ENCODE measurements around the gene SEZ6L. TPM values are rescaled to one million over a fixed set of nuclear protein-coding genes. Genes with fewer than 3 reads are reported as not detected.

SEZ6L gene
- total and polyA plus RNA-seq, 10 of the 15 experiments (the other 5 are each of a cell fraction or from before 2014, with no cell fraction given), result not detected

GRCh38 chr22:26251869-26252268 is 82.6 kb downstream of the SEZ6L start:
- TF ChIP-seq BMI1 (IDR thresholded peaks at IDR 0.05; ENCODE audit: borderline replicate concordance) (no peak), EP300 (IDR thresholded peaks at IDR 0.05; ENCODE audit: borderline replicate concordance in 1 of 2, control insufficient read depth in 1 of 2, low read depth in 2 of 2, low read length in 2 of 2) (no peak), ATF3 (IDR thresholded peaks at IDR 0.05; ENCODE audit: borderline replicate concordance, extremely low read depth, low read depth, low read length) (no peak), NRF1 (conservative IDR thresholded peaks at IDR 0.05; ENCODE audit: low read depth, low read length) (no peak), TCF7 (IDR thresholded peaks at IDR 0.05; ENCODE audit: borderline replicate concordance) (no peak), TAF1 (IDR thresholded peaks at IDR 0.05; ENCODE audit: borderline replicate concordance, low read depth, low read length) (no peak), CHD4 (IDR thresholded peaks at IDR 0.05) (no peak), BCLAF1 (IDR thresholded peaks at IDR 0.05) (no peak), PAX5 (IDR thresholded peaks at IDR 0.05; ENCODE audit: borderline replicate concordance, low read depth, low read length) (no peak)
- POLR2A ChIA-PET, result no interaction called here
- DNase-seq (ENCODE audit: low read depth, low spot score), result no peak
- no peaks in the 10 kb centered on the region for H3K4me1 ChIP-seq (ENCODE audit: control insufficient read depth, insufficient read depth, low read length)
- 78% methylated on average over 5 of the region's 5 CpGs for WGBS (ENCODE audit: insufficient coverage, insufficient replicate concordance, low lambda C conversion rate, missing lambda C conversion rate)
- no peaks in the 10 kb centered on the region for H3K36me3 ChIP-seq (ENCODE audit: control insufficient read depth in 2 of 2, insufficient read depth in 2 of 2, low read length in 1 of 2)
- in situ Hi-C loops (cut with MboI), result no loop called here
- no peak overlapping the region for H3K4me3 ChIP-seq
- no peak overlapping the region for H3K9ac ChIP-seq (ENCODE audit: control insufficient read depth, insufficient read depth, low read length)
- no peaks in the 10 kb centered on the region for H3K79me2 ChIP-seq (ENCODE audit: control insufficient read depth, insufficient read depth, low read length)
- H4K20me1 ChIP-seq (ENCODE audit: control insufficient read depth, insufficient read depth), result no peaks in the 10 kb centered on the region
- no peak overlapping the region for H2AFZ ChIP-seq (ENCODE audit: control insufficient read depth, low read depth, low read length)
- no peak for FAIRE-seq
- RAD21 ChIA-PET (ENCODE audit: unreplicated experiment), result no interaction called here
- no peaks in the 10 kb centered on the region for H3K9me3 ChIP-seq (replicated peaks; ENCODE audit: control insufficient read depth, insufficient read depth, low read length)
- ATAC-seq, result no peak
- H3K27me3 ChIP-seq (replicated peaks in 1 of 2; ENCODE audit: control insufficient read depth in 2 of 2, insufficient read depth in 2 of 2, low read length in 1 of 2), result no peaks in the 10 kb centered on the region; a peak in 1 of 4 replicates
- no peak overlapping the region for H3K4me2 ChIP-seq (ENCODE audit: control insufficient read depth, insufficient read depth)
- SMC1A ChIA-PET (ENCODE audit: uncharacterized antibody, unreplicated experiment), result no interaction called here
- CTCF ChIA-PET, result interaction anchor here (0.9 to 1.1 kb wide), 2 partner anchors 45 to 79 kb away, joined by 3 to 4 read pairs; no protein-coding TSS in a partner anchor
- BruUV-seq (replicated peaks), result no TSS peak
- no peak overlapping the region for H3K27ac ChIP-seq (ENCODE audit: control insufficient read depth, insufficient read depth)
- intact Hi-C loops (cut with micrococcal nuclease; ENCODE audit: unreplicated experiment), result no loop called here
